Activated CD4-positive, CD25-positive, alpha-beta regulatory T cell (primary cell): ENCODE data around the gene ULK4.
"Not testable (repeated sequence)": the region's sequence is repeated elsewhere in the genome, so short reads cannot be mapped to it uniquely, and the experiment has no call there.

Source experiments
- DNase-seq, 4 experiments: peaks; one replicate each; lab custom pipeline; 2025; lab: John Stamatoyannopoulos, UW

Gene ULK4

GRCh38 chr3:41961751-41962679 is at the start of gene ULK4:
TSS of gene ULK4 (minus strand) at chr3:41962103. CDS start at chr3:41954759, 7,344 bp downstream.
- peak; percentile 76 to 89 (median 87) for DNase-seq

GRCh38 chr3:42010530-42010929 is 48.6 kb upstream of the ULK4 start:
- no peak for DNase-seq

GRCh38 chr3:42009456-42009855 is 47.6 kb upstream of the ULK4 start:
- no peak for DNase-seq

GRCh38 chr3:42007785-42008184 is 45.9 kb upstream of the ULK4 start:
- no peak for DNase-seq

DNA sequence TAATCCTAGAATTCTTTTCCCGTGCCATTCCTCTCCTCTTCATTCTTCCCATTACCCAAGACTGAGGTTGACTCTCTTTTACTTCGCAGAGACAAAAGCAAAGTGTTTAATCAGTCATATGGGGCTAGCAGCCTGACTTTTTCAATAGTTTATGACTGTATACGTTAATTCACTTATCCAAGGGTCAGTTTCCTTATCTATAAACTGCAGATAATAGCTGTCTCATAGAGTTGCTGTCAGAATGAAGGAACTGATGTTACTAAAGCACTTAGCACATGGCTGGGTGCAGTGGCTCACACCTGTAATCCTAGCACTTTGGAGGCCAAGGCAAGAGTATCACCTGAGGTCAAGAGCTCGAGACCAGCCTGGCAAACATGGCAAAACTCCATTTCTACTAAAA is 43.5 kb upstream of the ULK4 start:
- no peak for DNase-seq

DNA sequence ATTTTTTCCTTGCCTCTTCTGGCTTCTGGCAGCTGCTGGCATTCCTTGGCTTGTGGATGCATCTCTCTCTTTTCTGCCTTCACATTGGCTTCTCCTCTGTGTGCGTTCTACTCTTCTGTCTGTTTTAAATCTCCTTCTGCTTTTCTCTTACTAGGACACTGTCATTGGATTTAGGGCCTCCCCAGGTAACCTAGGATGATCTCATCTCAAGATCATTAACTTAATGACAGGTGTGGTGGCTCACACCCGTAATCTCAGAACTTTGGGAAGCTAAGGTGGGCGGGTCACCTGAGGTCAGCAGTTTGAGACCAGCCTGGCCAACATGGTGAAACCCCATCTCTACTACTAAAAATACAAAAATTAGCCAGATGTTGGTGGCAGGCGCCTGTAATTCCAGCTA is 40.9 kb upstream of the ULK4 start:
- DNase-seq, result no peak

GRCh38 chr3:42001777-42002176 is 39.9 kb upstream of the ULK4 start:
- no peak for DNase-seq

GRCh38 chr3:41999909-42000308 is 38.0 kb upstream of the ULK4 start:
- DNase-seq, result no peak

- DNase-seq, result no peak
Measured at GRCh38 chr3:41997702-41998550, 36.0 kb upstream of the ULK4 start.

- DNase-seq, result no peak
Measured at GRCh38 chr3:41991437-41991836, 29.5 kb upstream of the ULK4 start.

DNA sequence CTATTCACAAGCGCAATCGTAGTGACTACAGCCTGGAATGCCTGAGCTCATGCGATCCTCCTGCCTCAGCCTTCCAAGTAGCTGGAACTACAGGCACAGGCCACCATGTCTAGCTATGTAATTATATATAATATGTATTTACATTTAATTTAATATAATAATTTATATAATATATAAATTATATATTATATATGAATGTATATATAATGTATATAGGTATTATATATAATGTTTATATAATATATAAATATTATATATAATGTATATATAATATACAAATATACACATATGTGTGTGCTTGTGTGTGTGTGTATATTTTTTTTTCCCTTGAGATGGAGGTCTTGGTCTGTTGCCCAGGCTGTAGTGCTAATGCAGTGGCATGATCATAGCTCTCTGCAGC is 27.6 kb upstream of the ULK4 start:
- no peak for DNase-seq

GRCh38 chr3:41987627-41988026 is 25.7 kb upstream of the ULK4 start:
- DNase-seq, result no peak

DNA sequence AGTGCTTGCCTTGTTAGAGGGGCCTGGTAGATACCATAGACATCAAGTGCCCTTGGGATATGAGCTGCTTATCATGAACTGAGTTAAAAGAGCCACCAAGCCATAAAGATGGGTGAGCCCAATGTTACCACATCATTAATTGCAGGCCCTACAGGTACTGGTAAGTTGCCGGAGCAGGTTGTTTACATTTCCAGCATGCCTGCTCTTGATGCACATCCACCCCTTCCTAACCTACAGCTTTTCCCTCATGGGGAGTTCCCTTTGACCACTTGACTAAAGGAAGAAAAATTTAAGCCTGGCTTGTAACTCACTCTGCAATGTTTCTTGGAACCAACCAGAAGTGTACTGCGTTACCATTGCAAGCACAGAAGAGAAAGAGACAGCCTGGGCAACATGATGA is 24.7 kb upstream of the ULK4 start:
- DNase-seq, result no peak

GRCh38 chr3:41985018-41985417 is 23.1 kb upstream of the ULK4 start:
- no peak for DNase-seq

- not testable (repeated sequence) for DNase-seq
Measured at GRCh38 chr3:41983091-41983490, 21.2 kb upstream of the ULK4 start.

DNA sequence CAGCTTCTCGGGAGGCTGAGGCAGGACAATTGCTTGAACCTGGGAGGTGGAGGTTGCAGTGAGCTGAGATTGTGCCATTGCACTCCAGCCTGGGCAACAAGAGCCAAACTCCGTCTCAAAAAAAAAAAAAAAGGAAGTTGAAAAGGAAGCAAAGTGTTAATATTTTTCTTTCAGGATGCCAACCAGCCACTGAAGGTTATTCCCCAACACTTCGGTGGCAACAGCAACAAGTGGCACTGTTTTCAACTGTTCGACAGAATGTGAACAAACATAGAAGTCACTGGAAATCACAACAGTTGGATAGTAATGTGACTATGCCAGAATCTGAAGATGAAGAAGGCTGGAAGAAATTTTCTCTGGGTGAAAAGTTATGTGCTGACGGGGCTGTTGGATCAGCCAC is 15.5 kb upstream of the ULK4 start:
- not testable (repeated sequence) for DNase-seq

DNA sequence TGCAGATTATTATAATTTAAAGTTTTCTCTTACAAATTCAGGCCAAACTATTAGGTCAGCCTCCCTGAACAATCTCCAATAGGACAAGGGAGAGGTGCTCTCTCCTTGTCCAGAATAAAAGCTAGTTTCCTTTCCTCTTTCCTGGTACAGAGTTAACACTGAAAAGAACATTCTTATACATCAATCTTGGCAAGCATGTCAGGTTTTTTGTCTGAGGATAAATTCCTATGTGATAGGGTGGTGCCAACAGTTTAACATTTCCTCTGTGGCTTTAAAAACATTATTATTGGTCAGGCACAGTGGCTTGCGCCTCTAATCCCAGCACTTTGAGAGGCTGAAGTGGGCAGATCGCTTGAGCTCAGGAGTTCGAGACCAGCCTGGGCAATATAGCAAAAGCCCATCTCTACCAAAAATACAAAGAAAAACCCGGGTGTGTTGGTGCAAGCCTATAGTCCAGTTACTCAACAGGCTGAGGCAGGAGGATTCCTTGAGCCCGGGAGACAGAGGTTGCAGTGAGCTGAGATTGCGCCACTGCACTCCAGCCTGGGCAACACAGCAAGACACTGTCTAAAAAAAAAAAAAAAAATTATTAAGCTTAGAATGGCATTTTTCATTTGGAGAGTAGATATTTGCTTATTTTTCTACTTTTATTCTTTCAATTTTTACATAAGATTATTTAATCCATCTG is 13.7 kb upstream of the ULK4 start:
- no peak for DNase-seq

GRCh38 chr3:41974223-41974622 is 12.3 kb upstream of the ULK4 start:
- no peak for DNase-seq

GRCh38 chr3:41972802-41973201 is 10.9 kb upstream of the ULK4 start:
- no peak for DNase-seq

- DNase-seq, result no peak
Measured at GRCh38 chr3:41966206-41966605, 4.3 kb upstream of the ULK4 start.

GRCh38 chr3:41963823-41964222 is 1.9 kb upstream of the ULK4 start:
- DNase-seq, result no peak
